GM11168 (cell line): Measurements from ENCODE around the gene PLEKHH1.
"Not testable (repeated sequence)": the region's sequence is repeated elsewhere in the genome, so short reads cannot be mapped to it uniquely, and the experiment has no call there.

ENCODE experiments used
- in situ Hi-C: fragments of 300-500 bp; cut with MboI; formaldehyde crosslinking; loops from one replicate; pipeline ENCODE4 v1.12.0; 2022; ENCODE audit warnings: low sequenced_read_pairs; ENCODE audit not compliant: unreplicated experiment

The PLEKHH1 gene

DNA sequence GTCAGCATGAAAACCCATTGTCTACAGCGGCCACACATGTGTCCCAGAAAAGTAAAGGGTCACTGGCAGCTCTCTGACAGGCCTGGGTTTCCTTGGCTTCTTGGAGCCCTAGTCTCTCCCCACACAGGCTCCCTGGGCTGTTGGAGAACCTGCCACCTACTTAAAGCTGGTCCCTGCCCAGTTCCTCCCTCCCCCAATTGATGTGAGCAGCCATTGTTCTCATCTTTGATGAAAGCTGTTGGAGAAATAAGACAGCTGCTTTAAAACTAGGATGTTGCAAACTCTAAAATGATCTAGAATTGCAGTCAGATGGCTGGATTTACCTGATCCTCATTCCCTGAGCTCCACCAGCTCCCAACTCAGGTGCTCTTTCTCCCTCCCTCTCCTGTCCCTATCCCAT is 4.8 kb upstream of the PLEKHH1 start:
- in situ Hi-C loops: no loop called here

DNA sequence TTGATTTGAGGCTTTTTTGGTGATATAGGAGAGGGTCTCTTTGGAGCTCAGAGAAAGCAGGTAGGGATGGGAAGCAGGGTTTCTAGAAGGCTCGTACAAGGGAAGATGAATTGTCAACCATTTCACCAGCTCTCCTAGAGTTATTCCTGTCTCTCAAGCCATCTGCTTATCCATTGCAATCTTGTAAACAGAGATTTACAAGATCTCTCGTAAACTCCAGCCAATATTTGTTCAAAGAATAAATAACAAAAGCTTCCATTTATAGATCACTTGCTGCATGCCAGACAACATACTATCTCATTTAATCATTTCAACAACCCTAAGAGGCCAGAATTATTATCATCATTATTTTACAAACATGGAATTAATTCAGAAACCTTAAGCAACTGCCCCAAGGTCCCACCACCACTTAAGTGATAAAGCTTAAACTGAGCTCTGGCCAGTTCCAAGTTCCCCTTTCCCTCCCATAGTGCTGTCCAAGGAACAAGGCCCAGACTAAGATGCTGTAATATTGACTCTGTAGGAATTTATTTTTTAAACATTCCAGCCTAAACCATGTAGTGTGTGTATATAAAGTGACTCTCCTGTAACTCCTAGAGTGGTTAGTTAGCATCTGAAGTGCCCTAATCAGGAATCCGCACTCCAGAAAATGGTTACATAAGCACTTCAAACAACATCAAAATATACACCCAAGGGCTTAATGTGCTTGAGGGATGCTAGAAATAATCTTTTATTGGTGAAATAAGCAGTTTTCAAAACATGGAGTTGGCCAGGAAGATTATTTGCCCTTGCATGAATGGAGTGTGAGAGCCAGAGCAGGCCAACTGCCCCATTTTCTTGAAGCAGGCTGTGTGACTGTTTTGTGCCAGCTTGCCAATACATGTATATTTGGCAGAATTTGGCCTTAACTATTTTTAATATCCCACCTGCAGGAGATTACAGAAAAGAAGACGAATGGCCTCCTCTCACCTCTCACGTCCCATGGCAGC is 2.8 kb upstream of the PLEKHH1 start:
- in situ Hi-C loops: no loop called here

DNA sequence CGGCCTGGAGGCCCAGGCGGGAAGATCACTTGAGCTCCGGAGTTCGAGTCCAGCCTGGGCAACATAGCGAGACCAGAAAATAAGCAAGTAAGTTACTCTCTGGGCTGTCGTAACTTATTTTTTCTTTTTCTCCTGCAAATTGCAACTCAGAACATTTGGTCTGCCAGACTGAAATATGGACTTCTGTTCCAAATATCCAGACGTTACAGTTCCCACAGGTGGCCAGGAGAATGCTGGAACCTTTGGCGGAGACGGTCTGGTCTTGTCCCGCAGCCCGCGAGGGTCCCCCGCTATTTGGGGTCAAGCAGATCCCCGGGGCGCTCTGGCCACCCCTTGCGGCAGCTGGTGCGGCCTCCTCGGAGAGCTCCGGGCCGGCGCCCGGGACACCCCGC is 488 bp upstream of the PLEKHH1 start:
- in situ Hi-C loops: no loop called here

DNA sequence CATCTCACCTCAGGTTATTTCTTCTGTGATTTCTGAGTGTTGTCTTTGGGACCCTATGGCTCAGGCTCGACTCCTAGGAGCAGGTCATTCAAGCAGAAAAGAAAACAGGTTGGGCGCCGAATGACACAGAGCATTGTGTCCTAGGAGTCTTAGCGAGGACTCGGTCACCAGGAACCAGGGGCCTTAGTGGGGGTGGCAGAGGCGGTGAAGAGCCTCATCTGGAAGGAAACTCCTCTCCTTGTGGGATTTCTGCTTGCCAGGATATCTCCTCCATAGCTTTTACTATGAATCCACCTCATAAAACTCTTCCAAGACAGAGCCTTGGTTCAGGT is 630 bp downstream of the PLEKHH1 start:
- in situ Hi-C loops: no loop called here

DNA sequence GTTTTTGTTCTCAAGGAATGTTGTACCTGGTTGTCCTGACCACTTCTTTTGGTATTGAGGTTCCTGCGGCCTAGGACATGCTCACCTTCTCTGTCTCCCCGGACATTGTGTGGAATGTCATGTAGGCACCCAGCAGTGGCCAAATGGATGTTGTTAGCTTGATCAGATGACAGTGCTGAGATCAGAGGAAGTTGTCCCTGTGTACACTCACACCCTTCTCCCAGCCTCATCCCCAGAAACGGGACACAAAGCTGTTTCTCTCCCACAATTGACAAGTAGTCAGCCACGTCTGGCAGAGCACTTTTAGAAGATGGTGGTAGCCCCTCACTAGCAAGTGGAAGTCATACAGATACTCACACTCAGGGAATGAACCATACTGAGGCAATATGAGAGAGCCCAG is 3.0 kb downstream of the PLEKHH1 start:
- in situ Hi-C loops: no loop called here

DNA sequence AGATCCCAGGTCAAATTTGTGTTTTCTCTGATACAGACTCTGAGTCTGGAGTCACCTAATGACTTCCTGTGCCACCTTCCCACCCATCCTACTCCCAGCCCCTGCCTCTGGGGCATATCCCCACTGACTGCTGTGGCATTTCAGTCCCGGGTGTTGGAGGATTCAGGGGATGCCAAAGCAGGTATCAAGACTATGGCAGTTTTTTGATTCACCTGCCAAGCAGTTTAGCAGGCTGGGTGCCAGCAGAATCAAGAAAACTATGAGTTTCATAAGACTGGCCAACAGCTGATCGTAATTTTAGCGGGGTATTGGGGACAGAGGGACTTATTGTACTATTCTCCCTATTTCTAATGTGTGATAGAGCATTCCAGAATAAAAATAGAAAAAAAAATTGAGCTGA is 4.6 kb downstream of the PLEKHH1 start:
- in situ Hi-C loops: no loop called here

DNA sequence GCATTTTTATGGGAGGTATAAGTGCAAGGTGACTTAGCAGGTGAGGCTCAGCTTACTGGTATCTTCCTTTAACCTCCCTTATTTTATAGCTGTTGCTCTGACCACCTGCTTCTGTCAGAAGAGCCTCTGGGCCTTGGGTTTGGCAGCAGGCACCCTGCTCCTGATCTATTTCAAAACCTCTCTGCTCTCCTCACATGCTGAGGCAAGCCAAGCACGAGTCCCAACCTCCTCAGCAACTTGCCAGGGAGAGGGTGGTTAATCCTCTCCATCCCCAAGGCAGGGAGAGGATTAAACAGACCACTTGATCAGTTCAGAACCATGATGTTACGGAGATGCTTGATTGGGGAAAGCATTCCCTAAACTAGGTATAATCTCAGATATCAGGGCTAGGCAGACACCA is 5.4 kb downstream of the PLEKHH1 start:
- in situ Hi-C loops: no loop called here

DNA sequence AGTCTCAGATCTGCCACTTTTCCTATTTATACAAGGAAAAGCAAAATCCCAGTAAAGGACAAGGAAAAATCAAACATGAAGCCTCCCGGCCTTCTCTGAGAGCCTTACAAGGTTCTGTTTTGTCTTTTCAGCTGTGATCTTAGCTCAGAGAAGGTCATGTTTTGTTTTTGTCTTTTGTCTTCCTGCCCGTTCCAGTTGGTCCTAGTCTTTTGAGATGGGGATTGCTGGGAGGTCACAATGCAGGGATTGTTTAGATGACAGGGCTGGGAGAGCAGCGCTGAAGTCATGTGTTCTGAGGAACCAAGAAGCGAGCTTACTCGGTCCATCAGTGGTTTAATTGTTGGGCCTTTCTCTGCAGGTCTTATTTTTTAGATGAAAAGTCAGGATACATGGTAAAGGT is 6.0 kb downstream of the PLEKHH1 start:
- in situ Hi-C loops: no loop called here

DNA sequence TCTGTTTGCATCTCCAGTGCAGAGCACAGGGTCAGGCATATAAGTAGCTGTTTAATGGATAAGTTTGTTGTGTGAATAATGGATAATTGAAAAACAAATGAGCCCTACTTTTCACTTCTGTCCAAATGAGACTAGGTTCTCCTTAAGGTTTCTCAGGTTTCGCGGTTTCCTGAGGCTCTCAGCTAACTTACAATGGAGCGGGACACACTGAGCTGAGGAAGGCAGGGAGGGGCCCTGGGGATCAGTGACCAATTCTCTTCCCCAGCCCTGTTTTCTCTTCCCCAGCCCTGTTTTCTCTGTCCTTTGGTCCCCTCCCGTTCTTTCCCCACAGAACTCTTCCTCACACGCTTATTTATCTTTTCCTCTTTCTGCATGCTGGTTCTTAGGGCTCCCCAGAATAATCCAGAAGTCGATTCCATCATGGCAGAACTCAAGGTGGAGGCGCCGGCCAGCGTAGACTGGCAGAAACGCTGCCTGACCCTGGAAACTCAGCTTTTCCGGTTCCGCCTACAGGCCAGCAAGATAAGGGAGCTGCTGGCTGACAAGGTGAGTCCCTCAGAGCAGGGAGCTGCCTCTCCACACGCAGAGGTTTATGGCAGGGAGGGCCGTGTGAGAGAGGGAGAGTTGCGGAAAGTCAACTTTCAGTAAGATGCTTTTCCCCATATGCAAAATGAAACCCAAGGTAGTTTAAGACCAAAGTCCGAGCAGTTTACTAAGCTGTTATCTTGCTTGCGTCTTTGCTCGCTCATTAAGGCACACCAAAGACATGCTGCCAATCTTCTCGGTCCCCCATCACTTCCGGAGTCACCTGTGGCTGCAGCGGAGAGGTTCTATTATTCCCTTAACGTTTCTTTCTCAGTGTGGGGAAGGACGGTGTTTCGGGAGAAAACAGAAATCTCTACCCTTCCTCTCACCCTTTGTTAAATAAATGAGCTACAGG is 8.6 kb downstream of the PLEKHH1 start:
- in situ Hi-C loops: no loop called here

DNA sequence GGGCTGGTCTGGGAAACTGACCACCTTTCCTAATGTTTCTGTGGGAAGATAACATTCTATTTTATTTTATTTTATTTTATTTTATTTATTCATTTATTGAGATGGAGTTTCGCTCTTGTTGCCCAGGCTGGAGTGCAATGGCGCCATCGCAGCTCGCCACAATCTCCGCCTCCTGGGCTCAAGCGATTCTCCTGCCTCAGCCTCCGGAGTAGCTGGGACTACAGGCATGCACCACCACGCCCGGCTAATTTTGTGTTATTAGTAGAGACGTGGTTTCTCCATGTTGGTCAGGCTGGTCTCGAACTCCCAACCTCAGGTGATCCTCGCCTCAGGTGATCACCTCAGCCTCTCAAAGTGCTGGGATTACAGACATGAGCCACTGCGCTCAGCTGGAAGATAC is 9.5 kb downstream of the PLEKHH1 start:
- in situ Hi-C loops: not testable (repeated sequence)

DNA sequence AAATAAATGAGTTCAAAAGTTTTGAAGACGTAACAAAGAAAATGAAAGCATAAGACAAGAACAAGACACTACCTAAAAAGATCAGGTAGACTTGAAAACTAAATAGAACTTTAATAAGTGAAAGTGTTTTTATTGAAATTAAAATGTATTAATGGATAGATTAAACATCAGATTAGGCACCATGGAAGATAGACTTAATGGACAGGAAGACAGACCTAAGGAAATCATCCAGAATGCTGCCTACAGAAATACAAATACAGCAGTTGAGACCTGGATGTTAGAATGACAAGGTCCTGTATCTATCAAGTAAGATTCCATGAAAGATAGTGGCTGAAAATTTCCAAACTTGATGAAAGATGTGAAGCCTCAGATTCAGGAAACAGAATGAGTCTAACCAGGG is 11.5 kb downstream of the PLEKHH1 start:
- in situ Hi-C loops: no loop called here

DNA sequence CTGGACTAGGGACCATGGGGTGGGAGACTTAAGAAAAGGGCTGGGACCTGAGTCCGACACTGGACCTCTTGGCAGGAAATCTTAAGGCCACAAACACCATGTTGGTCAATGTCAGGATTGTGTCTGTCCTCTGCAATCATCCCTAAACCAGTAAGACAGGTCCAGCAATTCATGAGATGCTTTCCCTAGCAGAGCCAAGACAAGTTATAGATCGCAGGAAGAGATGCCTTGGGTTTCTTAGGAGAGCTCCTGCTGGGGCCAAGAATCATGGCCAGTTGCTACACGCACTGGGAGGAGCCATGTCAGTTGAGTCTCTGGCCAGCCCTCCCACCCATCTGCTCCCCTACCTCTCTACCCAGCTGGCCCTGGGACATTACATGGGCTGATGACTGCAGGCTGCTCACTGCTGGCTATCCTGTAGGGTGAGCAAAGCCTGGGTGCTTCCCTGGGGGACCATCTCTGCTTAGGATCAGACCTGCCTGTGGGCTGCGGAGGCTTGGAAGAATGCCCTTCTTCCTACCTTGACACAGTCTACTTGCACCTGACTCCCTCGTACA is 14.2 kb downstream of the PLEKHH1 start:
- in situ Hi-C loops: no loop called here

DNA sequence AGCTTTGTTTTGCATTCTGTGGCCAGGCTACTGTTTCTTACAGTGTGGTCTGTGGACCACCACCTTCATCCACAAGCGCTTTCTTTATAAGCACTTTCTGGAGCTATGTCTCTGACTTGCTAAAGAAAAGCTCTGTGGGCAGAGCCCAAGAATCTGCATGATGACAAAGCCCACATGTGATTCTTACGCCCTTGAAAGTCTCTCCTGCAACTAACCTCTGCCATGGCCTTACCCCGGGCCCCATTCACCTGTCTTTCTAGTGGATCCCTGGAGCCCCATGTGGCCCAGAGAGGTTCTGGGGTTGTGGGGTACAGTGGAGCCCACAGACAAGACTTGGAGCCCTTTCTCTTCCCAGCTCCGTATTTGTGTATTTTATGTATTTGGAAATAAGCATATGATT is 16.6 kb downstream of the PLEKHH1 start:
- in situ Hi-C loops: no loop called here

DNA sequence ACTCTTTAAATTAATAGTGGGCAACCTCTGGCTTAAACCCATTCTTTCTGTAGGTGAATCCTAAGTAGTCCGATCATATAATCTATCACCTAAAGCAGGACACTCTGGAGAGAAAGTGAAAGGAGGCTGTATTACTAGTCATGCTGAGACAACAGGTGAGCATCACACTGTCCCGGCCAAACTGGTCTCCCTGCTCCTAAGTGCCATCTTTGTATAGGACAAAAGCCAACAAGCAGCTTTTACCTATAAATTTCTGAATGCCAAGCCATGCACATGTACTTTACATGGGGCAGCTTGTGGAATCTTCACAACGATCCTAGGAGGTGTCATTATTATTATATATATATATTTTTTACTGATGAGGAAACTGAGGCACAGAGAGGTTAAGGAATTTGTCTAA is 18.0 kb downstream of the PLEKHH1 start:
- in situ Hi-C loops: no loop called here

DNA sequence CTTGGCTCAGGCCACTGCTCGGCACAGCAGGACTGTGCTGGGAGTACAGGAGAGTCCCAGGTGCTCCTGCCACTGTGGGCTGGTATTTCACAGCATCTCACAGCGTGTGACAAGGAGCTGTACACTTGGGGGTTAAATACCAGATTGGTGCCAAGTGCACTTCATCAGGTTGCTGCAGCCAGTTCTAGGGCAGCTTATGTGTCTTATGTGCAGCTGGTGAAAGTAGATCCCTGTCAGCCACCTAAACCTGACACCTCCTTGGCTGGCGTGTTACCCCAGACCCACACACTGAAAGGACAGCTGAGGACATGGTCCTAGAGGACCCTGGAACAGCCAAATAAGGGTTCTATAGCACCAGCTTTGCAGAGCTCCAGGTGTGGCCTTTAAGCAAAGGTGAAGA is 18.9 kb downstream of the PLEKHH1 start:
- in situ Hi-C loops: no loop called here

DNA sequence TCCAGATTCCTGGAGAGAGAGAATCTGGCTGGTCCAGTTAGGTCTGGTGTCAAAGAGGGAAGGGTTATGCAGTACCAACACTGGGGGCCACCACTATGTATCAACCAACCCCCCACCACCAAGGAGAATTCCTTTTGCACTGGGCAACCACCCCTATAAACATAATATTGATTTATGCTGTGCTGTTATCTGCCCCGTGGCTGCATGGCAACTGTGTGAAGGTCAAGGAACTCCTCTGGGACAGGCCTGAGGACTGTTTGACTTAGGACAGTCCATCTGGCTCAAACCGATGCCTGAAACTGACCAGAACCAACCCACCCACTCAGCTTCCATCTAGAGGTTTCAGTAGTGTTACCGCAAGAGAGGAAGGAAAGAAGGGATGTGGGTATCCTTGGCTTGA is 20.5 kb downstream of the PLEKHH1 start:
- in situ Hi-C loops: no loop called here

DNA sequence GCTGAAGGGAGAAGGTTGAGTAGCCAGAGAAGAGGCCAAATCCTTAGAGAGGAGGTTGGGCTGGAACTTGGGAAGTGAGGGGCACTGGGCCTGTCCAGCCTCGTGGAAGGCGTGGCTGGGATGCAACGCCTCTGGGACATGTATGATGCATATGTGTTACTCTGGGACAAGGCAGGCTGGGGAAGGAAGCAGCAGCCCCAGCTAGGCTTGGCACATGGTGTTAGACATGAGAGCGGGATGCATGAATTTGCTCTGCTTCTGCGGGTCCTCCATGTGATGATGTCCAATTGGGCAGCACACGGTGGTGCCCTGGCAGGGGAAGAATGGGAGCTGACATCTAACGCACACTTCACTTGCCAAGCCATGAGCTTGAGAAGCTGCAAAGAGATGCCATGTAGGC is 21.3 kb downstream of the PLEKHH1 start:
- in situ Hi-C loops: no loop called here

DNA sequence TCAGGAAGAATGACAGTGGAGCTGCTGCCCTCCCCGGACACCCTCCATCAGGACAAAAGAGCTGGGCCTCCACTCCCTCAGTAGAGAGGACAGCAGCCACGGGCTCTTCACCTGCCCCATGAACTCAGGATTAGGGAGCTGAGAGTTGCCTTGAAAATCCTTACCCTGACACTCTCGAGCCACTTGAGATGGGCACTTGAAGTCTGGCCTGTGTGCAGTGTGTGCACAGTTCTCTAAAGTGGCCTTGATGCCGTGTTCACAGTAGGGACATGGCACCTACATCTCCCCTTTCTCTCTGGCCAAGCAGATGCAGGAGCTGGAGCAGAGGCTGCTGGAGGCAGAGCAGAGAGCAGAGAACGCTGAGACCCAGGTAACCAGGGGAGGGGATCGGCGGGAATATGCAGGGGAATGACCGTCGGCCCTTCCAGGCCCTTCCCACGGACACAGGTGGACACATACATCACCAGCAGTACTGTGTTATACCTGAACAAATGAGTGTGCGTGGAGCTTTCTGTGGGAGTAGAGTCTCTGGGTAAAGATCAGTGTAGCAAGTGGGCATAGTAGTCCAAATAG is 22.5 kb downstream of the PLEKHH1 start:
- in situ Hi-C loops: no loop called here

DNA sequence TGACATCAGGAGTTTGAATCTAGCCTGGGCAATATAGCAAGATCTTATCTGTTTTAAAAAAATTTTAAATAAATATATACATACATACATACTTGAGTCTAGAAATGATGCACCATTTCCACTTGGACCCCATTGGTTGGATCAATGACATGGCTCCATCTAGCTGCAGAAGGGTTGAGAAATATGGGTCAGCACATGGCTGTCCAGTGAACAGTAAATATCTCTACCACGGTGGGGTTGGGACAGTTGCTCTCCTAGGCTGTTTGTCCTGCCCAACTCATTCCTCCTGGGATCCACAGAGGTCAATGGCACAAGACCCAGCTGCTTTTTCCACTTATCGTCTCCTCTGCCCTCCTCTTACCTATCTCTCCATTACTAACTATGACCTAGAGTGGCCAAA is 23.6 kb downstream of the PLEKHH1 start:
- in situ Hi-C loops: no loop called here

DNA sequence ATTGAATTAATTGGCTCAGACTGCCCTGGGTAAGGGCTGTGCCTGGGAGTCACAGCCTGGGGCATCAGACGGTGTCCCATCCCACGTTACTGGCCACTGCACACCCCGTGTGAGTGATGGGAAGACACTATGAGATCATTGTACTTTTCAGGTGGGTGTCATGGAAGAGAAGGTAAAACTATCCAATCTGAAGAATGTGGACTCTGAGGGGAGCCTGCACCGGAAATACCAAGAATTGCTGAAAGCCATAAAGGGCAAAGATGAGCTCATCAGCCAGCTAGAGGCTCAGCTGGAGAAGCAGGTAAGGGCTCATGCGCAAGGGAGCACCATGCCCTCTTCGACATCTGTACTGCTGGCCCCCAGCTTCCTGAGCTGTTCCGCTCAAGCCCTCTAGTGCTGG is 24.0 kb downstream of the PLEKHH1 start:
- in situ Hi-C loops: no loop called here

DNA sequence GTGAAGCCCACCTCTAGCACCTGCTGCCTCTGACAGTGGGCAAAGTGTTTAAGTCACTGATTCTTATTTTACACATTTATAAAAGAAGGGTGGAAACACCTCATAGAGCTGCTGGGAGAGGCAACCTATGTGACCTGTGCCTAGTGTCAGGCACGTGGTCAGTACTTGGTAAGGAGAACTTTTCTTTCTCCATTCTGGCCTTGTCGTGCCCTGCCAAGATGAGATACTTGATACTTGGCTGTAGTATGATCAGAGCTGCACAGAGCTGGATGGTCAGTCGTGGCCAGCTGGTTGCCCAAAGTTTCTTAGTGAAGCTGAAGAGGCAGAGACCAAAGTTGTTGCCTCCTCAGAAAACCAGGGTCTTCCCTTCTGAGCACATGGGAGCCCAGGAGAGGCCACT is 24.6 kb downstream of the PLEKHH1 start:
- in situ Hi-C loops: no loop called here
